Hematopoietic multipotent progenitor cell treated with erythropoietin and hydrocortisone succinate and interleukin-3 and kit ligand, for 4 days (in vitro differentiated cells): ENCODE data around the gene SPATA20.

Experiments used
- DNase-seq: peaks from one replicate; pipeline ENCODE4 v3.0.0-alpha.2; 2015

SPATA20 gene

DNA sequence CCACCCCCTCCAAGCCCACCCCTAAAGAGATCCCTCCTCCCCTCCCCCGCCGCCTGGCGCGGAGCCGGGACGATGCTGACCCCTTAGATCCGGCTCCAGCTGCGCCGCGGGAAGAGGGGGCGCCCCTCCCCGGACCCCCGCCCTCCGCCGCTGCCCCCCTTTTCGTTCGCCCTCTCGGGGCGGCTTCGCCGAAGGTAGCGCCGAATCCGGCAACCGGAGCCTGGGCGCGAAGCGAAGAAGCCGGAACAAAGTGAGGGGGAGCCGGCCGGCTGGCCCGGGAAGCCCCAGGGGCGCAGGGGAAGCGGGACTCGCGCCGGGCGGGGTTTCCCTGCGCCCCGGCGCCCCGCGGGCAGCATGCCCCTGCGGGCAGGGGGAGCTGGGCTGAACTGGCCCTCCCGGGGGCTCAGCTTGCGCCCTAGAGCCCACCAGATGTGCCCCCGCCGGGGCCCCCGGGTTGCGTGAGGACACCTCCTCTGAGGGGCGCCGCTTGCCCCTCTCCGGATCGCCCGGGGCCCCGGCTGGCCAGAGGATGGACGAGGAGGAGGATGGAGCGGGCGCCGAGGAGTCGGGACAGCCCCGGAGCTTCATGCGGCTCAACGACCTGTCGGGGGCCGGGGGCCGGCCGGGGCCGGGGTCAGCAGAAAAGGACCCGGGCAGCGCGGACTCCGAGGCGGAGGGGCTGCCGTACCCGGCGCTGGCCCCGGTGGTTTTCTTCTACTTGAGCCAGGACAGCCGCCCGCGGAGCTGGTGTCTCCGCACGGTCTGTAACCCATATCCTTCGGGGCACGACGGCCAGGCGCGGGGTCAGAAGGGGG is 14.2 kb downstream of the SPATA20 start:
- peak; percentile 23 for DNase-seq

DNA sequence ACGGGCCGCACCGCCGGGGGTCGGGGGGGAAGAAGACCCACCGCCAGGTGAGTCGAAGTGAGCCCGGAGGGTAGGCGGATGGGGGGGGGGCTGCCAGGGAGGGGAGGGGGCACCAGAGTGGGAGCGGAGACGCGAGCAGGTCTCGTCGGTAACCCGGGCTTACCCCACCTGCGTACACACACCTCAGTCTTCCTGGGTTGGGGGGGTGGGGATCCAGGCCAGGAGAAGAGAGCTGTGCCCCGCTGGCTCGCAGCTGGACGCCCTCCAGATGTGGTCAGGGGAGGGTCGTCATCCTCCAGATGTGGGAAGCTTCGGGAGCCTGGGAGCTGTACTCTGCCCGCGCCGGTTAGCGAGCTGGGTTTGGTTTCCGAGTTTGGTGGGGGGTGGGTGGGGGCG is 14.8 kb downstream of the SPATA20 start:
- no peak for DNase-seq

DNA sequence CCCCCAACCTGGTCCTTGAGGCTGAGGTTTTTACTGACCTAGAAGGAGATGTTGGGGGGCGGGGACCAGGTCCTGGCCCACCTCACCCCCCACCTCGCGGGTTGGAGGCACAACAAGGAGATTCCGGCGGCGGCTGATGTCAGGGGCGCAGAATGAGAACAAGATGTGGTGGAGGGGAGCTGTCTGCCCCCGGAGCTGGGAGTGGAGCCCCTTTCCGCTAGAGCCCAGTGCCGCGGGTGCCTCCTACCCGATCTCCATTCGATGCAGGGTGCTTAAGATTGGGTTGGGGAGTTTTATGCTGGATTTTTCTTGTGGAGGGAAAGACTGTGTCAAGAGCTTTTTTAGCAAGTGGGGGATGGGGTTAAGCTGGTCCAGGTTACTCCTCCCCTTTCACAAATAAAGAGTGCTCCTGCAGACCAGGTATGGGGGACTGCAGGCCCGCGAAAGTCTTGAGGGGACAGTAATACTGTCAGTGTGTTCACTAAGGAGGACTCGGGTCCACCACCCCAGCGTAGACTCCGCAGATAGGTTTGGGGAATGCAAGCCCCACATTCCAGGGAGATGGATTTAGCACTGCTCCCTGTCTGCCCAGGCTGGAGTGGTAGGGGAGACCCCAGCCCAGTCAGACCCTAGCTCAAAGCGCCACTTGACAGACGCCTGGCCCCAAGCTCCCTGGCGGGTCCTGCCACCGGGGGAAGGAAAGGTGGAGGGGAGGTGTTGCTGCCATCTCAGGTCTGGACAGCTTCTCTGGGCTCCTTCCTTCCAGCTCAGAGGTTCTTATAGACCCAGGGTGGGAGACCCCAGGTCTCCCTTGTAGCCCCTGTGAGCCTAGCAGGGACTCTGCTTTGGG is 15.5 kb downstream of the SPATA20 start:
- no peak for DNase-seq

DNA sequence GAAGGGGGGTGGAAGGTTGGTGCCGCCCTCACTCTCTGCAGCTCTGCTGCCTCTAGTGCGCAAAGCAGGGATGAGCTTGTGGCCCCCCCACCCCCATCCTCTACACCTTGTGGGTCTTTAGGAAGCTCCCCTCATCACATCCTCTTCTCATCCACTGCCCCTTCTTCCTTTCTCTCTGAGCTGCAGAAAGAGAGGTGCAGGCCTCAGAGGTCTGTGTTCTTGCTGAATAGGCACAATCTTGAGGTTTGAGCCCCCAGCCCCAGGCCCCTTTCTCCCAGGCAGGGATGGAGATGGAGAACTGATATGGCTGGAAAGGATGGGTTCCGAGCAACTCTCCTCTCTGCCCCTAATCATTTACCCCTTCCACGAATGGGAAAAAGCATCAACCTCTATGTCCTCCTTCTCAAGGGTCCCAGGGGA is 16.1 kb downstream of the SPATA20 start:
- no peak for DNase-seq

DNA sequence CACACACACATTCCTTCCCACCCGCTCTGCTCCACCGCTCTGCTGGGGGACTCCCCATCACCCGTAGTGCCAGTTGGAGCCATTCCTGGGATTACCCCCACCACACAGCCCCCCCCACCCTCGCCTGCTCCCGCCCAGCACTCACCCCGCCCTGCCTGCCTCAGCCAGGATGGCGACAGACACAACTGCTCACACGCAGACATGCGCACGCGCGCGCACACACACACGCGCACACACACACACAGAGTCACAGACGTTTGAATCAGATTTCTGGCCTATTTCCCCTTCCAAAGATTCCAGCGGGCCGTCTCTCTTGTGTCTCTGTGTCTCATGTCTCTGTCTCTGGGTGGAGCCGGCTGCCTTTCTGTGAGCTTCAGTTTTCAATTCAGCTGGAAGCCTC is 17.9 kb downstream of the SPATA20 start:
- DNase-seq = peak; percentile 53

DNA sequence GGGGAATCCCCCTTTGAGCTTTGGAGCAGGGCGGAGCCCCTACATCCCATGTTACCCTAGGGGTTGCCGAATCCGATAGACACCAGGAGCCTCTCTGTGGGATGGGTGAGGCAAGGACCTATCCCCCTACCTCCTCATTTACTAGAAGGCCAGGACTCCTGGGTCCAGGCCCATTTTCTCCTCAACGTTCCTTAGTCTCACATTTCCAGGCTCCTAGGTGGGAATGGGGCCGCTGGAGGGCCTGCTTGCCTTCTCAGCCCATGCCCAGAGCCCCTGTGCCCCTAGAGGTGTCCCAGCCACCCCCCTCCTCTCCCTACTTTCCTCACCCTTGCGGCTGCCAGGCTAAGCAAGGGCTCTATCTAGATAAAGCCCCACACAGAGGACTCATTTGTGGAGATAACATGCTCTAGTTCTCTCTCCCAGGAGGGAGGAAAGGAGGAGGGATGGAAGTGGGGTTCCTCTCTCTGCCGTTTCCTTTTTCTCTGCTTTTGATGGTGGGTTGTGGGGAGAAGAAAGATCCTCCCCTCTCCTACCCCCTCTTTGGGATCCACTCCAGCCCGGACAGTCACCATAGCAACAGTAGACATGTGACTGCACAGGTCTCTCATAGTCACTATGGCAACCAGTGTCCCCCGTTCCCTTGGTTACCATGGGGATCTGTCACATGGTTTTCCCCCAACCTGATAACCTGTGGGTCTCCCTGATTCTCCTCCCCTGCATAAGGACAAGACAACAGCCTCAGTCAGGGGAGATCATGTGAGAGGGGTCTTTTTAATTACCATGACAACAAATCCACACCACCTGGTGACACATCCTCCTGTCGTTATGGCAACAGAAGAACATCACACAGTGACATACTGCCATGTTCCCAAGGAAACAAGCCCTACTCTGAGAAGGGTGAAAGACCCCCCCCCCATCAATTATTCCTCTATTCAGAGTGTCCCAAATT is 18.7 kb downstream of the SPATA20 start:
- peak; percentile 42 for DNase-seq

DNA sequence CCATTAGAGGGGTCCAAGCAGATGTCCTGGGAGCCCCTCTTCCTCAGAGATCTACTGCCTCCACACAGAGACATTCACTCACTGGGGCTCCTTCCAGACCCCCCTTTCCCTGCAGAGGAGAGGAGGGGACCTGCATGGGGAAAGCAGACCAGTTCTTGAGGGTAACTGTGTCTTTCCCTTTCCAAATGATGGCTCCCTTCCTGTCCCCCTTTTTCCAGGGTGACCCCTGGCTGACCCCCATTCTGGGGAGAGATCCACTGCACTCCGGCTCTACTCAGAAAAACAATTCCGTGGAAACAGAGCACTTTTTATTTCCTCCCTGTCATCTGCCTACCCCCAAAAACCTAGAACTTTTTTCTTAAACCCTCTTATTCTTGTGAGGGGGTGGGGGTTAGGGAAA is 19.9 kb downstream of the SPATA20 start:
- no peak for DNase-seq

DNA sequence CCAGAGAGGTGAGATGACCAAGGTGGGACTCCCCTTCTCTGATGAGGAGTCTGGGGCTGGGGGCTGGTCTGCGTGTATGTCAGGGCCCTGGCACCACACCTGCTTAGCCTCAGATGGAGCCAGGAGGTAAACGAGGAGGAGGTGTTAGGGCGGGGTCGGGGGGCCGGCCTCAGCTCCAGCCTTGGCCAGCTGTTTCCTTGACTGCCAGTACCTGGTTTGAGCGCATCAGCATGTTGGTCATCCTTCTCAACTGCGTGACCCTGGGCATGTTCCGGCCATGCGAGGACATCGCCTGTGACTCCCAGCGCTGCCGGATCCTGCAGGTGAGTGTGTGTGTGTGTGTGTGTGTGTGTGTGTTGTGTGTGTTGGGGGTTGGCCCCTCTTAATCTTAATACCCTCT is 21.7 kb downstream of the SPATA20 start:
- no peak for DNase-seq

DNA sequence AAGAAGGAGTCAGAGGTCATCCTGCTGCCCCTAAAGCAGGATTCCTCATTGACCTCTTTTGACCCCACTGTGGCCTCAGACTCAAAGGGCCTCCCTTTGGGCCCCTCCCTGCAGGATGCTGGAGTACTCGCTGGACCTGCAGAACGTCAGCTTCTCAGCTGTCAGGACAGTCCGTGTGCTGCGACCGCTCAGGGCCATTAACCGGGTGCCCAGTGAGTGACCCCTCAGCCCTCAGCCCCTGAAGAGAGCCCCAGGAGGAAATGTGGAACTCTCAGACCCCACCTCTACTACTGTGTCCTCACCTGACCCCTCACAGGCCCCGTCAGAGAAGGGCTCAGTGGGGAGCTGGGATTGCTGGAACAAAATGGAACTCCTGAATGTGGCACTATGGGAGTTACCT is 22.6 kb downstream of the SPATA20 start:
- no peak for DNase-seq

DNA sequence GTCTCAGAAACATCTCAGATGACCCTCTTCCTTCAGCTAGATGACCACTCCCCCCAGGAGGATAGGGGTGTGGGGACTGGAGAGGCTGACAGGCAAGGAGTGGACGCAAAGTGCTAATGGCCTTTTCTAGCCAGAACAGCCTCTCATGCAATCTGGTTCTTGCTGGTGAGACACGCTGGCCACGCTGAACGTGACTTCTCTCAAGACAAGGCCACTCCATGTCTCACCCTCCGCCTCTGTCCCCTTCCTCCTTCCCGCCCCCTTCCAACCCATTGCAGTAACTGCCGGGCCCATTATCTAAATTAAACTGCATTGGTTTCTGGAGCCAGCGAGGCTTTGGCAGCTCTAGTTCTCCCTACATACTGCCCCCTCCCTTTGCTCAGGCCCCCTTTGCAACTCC is 23.1 kb downstream of the SPATA20 start:
- no peak for DNase-seq

DNA sequence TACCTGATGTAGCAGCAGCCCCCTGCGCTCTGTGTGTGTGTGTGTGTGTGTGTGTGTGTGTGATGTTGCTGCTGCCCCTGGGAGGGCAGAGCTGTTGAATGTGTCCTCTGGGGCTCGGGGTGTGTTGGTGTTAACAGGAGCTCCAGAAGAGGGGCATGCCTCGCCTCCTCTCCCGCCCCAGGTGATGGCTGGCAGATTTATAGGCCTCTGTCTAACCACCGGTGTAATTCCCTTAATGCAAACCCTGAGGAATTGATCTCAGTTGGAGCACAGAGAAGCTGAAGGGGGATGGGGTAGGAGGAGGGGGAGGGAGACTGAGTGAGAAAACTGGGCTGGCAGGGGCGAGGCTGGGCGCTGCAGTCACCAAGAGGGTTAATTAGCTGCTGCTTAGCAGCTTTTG is 23.6 kb downstream of the SPATA20 start:
- DNase-seq = no peak

DNA sequence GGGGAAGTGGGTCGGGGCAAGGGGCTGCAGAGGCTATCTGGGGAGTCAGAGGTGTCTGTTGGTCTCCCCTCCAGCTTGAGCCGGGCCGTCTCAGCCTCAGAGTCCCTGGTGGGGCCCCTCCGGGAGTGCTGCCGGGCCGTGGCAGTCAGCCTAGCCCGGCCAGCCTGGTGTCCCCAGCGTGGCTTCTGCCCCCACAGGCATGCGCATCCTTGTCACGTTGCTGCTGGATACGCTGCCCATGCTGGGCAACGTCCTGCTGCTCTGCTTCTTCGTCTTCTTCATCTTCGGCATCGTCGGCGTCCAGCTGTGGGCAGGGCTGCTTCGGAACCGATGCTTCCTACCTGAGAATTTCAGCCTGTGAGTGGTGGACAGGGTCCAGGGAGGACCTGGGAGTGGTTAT is 24.7 kb downstream of the SPATA20 start:
- DNase-seq = no peak

DNA sequence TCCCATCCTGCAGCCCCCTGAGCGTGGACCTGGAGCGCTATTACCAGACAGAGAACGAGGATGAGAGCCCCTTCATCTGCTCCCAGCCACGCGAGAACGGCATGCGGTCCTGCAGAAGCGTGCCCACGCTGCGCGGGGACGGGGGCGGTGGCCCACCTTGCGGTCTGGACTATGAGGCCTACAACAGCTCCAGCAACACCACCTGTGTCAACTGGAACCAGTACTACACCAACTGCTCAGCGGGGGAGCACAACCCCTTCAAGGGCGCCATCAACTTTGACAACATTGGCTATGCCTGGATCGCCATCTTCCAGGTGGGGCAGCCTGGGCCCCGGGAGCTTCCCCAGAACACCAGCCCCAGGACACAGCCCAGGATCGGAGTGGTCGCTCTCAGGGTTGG is 25.6 kb downstream of the SPATA20 start:
- no peak for DNase-seq

DNA sequence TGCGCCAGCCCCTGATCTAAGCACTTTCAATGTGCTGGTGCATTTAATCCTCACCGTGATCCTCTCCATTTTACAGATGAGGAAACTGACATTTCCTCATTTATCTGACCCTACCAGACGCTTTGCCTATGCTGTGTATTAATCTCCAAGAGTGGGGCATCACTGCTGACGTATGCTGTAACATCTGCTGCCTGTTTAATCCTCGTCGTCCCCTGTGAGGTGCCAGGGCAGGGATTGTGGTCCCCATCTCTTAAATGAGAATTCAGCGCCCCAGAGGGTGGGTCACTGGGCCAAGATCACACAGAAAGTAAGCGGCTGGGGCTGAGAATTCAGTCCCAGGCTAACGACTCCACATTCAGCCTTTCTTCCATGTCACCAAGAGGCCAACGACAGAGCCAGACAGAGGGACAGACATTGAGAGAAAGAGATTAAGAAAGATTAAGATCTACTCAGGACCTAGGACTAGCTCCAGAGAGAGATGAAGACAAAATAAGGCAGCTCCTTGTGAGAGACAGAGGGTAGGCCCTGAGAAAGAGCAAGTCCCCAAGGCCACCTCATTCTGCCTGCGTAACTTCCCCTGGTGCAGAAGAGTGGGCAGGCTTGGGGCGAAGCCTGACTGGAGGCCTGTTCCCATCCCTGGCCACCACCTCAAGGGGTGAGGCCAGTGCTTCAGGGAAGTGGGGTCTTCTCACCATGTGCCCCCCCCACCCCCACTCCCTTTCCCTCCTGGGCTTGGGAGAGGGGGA is 27.1 kb downstream of the SPATA20 start:
- no peak for DNase-seq

DNA sequence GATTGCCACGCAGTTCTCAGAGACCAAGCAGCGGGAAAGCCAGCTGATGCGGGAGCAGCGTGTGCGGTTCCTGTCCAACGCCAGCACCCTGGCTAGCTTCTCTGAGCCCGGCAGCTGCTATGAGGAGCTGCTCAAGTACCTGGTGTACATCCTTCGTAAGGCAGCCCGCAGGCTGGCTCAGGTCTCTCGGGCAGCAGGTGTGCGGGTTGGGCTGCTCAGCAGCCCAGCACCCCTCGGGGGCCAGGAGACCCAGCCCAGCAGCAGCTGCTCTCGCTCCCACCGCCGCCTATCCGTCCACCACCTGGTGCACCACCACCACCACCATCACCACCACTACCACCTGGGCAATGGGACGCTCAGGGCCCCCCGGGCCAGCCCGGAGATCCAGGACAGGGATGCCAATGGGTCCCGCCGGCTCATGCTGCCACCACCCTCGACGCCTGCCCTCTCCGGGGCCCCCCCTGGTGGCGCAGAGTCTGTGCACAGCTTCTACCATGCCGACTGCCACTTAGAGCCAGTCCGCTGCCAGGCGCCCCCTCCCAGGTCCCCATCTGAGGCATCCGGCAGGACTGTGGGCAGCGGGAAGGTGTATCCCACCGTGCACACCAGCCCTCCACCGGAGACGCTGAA is 28.7 kb downstream of the SPATA20 start:
- peak; percentile 26 for DNase-seq

DNA sequence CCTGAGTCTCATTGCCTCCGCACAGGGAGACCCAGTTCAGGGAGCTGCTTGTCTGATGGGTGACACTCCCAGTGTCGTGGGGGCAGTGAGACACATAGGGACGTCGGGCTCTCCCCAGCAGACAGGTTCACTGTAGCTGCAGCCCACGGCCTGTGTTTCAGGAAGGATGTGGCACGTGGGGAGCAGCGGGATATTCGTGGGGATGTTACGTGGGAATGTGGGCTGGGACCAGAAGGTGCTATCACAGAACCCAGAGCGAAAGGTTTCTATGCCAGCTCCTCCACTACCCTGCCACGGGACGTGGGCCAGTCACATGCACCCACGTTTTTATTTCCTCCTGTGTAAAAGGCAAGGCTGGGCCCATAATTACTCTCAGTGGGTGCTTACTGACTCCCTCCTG is 29.9 kb downstream of the SPATA20 start:
- no peak for DNase-seq

DNA sequence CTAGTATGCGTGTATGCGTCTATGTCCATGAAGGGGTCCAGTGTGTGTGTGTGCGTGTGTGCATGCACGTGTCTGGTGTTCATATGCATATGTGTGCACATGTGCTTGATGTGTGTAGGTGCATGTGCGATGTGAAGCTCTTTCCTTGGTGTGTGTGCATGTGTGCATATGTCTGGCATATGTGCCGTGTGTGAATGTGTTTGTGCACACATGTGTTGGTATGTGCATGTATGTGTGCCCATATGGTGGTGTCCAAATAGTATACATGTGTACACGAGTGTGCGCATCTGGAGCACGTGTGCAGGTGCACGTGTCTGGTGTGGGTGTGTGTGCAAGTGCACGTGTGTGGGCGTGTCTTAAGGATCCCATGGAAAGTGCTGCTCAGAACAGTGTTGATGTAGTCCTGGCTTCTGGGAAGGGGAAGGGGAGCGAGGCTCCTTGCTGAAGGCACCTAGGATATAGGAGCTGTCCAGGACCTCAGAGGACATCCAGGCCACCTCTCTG is 30.5 kb downstream of the SPATA20 start:
- no peak for DNase-seq

DNA sequence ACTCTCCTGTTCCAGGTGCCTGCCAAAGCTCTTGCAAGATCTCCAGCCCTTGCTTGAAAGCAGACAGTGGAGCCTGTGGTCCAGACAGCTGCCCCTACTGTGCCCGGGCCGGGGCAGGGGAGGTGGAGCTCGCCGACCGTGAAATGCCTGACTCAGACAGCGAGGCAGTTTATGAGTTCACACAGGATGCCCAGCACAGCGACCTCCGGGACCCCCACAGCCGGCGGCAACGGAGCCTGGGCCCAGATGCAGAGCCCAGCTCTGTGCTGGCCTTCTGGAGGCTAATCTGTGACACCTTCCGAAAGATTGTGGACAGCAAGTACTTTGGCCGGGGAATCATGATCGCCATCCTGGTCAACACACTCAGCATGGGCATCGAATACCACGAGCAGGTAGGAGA is 31.2 kb downstream of the SPATA20 start:
- DNase-seq = no peak

DNA sequence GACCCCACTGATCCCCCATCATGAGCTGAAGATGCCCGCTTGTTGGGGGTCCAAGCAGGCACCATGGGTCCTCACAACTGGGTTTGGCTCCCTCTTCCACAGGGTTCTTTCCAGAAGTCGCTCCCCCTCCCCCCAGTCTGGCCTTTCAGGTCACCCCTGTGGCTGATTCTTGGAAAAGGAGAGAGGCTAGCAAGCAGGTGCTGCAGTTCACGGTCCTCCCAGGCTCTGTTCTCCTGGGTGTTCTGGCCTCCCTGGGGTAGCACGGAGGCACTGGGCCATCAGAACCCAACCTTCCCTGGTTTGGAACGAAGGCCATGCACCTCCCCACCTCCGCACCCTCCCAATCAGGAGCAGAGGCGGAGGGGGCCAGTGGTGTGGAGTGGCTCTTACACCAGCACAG is 32.4 kb downstream of the SPATA20 start:
- no peak for DNase-seq

DNA sequence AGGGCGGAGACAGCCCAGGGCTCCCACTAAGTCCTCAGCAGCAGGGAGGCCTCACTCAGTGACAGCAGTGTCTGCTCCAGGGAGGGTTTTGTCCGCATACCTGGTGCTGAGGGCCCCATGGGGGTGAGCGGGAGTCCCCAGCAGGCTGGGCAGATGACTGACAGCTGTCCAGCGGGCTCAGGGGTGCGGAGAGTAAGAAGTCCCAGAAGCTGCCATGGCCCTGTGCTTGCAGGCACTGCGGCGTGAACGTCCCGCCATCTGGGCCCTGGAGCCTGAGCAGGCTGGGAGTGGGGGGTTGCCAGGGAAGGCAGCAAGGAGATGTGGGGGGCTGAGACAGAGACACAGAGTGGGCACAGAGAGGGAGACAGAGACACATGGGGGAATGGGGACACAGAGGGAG is 33.7 kb downstream of the SPATA20 start:
- no peak for DNase-seq

DNA sequence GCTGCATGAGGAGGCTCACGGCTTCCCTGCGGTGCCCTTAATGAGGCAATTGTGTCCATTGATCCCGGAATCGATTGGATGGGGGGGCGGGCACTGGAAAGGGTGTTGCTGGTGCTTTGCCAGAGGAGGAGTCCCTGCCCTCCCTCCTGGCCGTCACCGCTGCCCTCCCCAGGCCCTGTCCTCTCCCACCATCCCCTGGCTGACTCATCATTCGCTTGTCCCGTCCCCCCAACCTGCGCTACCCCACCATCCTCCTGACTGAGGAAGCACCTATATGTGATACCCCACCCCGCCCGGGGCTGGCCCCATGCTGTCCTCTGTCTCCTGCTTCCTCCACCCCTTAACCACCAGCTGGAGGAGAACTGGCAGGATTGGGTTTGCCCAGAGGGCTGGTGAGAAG is 34.3 kb downstream of the SPATA20 start:
- DNase-seq = no peak

DNA sequence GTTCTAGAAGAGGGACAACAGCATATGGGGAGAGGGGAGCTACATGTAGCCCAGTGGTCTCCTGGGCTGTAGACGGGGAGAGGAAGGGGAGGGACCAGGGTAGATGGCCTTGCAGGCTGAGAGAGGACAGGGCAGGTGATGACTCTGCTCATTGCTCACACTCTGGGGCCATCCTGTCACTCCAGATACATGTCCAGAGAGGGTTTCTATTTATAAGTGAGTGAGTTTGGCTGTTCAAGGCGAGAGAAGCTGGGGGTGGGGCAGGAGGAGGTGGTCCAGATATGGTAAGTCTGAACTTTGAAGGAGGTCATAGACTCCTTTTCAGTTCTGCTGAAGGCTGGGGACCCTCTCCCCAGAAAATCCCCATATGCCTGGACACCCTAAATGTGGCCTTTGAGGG is 35.8 kb downstream of the SPATA20 start:
- DNase-seq = no peak
